Measurements from ENCODE around the gene IFNA8.

GRCh38 chr9:21452681-21453080 is 43.8 kb downstream of the IFNA8 start:
- no peak for TF ChIP-seq CTCF (conservative IDR thresholded peaks at IDR 0.05; ENCODE audit: low read length)
- TF ChIP-seq EZH2phosphoT487 (IDR thresholded peaks at IDR 0.05; ENCODE audit: borderline replicate concordance, low read depth, low read length): no peak
